ENCODE data around the gene UBE2F.
"Not testable (repeated sequence)": the region's sequence is repeated elsewhere in the genome, so short reads cannot be mapped to it uniquely, and the experiment has no call there.

UBE2F gene

DNA sequence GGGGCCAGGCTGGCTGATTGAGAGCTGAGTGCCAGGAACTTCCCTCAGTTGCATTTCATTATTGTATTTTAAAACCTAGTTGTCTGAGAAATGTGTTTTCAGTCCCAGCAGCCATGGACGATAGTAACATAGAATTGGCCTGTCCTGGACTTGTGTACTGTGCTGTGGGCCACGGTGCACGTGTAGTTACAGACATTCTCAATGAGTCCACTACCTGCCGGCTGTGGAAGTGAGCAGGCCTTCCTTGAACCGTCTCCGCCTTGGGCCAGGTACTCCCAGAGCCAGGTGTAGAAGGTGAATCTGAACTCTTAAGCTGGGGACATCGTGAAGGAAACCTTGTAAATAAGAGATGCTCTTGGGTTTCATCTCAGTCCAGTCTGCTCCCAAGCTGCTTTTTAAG lies 47.0 kb downstream of the UBE2F start:
- no peak for DNase-seq (ENCODE audit: extremely low read depth in 1 of 2, low read depth in 1 of 2)

DNA sequence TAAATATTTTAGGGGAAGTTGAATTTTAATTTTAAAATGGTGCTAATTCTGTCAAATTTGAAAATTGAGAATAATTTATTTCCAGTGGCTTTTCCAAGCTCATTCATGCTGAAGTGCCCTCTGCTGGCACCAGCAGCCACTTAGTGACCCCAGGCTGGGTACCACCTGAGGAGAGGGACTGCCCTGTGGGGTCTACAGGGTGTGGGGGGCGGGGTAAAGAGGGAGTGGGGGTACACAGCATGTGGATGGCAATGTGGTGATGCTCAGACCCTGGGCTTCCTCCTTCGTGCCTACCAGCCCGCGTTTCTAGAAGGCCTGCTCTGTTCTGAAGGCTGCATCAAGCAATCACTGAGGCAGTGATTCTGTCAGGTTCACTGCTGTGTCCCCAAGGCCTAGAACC lies 48.9 kb downstream of the UBE2F start:
- no peak for DNase-seq (ENCODE audit: extremely low read depth in 1 of 2, low read depth in 1 of 2)

DNA sequence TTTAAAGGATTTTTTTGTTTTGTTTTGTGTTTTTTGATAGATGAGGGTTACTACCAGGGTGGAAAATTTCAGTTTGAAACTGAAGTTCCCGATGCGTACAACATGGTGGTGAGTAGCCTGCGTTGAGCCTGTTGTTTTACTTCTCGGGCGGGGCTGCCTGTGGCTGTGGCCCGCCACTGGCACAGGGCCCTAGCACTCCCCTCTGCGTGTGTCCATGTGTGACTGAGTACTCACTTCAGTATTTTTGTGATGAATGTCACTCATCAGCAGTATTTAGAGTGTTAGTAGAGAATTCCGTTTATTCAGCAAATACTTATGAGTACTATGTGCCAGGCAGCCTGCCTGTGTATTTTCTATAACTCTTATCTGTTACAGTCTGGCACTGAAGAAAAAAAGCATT lies 49.7 kb downstream of the UBE2F start:
- no peak for DNase-seq (ENCODE audit: extremely low read depth in 1 of 2, low read depth in 1 of 2)

DNA sequence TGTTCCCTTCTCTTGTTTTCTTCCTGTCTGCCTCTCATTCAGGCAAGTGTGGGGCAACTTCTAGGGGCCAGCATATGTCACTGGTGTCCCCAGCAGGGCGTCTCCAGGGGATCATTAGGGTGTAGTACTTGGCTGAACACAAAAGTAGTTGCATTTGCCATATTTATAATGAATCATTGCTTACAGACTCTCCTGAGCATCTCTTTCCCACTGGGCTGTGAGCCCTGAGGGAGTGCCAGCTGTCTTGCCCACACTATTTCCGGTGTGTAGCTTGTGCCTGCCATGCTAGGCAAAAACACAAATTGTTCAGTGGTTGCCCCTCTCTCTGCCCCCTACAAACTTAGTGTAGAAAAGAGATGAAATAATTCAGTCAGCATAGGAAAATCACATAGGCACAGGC lies 53.1 kb downstream of the UBE2F start:
- no peak for DNase-seq (ENCODE audit: extremely low read depth in 1 of 2, low read depth in 1 of 2)

DNA sequence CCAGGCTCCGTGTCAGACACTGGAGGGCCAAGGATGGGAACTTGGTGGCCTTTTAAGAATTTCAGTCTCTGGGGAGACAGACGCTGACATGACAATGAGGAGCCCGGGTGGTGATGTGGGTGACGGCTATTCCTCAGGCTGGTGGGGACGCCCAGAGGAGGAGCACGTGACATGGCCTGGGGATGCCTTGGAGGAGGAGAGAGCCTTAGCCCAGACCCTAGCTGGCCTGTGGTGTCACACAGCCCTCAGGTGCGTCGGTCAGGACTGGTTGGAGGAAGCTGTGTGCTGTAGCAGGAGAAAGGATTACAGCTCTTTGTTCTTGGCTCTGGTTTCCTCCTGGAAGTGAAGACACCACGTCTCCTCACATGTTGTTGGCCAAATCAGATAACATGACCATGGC lies 54.0 kb downstream of the UBE2F start:
- DNase-seq (ENCODE audit: extremely low read depth in 1 of 2, low read depth in 1 of 2): no peak

DNA sequence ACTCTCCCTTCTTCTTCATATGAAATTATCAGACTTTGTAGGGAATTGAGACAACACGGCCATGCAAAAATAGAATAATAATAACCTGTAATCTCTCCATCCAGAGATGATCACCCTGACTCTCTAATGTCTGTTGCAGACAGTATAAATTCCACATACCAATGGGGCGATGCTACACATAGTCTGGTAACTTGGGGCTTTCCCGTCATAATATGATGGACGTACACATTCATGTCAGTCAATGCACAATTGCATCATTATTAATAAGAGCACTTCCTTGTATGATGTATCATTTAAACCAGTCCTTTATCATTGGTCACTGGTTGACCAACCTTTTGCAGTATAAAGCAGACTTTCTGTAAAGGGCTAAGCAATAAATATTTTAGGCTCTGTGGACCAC lies 54.5 kb downstream of the UBE2F start:
- DNase-seq (ENCODE audit: extremely low read depth in 1 of 2, low read depth in 1 of 2): no peak

DNA sequence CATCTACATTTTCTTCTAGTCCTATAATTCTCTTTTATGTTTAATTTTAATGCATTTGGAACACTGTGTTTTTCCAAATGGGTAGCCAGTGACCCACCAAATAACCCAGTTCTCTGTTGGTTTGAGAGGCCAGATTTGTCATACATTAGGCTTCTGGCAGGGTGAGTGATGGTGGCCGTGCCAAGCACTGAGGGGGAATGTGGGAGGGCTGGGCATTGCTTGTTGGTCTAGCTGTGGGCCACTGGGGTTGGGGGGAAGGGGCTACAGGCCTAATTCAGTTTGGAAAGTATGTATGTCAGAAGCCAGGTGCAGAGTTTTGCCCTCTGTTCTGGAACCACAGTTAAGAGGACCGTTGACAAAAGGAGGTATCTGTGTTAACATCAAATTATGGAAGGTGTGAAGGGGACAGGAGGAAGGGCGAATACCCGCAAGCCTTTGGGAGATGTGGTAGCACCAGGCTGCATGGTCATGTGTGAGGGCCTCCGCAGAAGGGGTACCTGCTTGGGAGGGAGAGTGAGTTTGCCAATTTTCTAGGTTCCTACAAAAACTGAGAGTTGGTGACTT lies 55.9 kb downstream of the UBE2F start:
- no peak for DNase-seq (ENCODE audit: extremely low read depth in 1 of 2, low read depth in 1 of 2)

DNA sequence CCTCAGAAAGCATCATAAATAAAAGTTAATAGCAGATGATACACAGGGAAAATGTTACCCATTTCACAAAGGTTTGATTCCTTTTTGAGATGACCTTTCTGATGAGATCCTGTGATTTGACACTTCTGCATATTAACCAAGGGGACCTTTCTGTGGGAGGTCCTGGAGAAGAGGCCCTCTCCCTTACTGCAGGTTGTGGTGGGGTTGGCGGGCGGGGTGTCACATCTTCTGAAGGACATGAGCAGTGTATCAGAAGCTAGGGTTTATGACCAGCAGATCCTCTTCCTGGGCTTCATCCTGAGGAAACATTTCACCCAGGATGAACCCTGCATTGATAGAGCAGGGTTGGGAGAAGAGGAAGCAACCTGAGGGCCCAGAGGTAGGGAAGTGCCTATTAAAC lies 56.8 kb downstream of the UBE2F start:
- DNase-seq (ENCODE audit: extremely low read depth in 1 of 2, low read depth in 1 of 2): no peak

DNA sequence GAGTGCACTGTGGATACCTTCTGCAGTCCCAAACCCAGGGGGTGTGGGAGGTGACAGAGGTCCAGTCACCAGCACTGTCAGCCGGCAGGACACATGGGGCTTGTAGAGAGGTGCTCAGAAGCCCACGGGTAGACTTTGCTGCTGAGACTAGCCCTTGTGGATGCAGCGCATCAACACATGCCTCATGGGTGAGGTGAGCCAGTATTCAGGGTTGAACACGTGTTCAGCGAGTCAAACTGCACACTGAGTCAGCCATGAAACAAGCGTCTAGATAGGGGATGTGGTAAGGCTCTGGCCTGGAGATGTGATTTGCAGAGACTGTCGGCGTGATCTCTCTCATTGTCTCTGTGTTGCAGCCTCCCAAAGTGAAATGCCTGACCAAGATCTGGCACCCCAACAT lies 58.2 kb downstream of the UBE2F start:
- no peak for DNase-seq (ENCODE audit: extremely low read depth in 1 of 2, low read depth in 1 of 2)

DNA sequence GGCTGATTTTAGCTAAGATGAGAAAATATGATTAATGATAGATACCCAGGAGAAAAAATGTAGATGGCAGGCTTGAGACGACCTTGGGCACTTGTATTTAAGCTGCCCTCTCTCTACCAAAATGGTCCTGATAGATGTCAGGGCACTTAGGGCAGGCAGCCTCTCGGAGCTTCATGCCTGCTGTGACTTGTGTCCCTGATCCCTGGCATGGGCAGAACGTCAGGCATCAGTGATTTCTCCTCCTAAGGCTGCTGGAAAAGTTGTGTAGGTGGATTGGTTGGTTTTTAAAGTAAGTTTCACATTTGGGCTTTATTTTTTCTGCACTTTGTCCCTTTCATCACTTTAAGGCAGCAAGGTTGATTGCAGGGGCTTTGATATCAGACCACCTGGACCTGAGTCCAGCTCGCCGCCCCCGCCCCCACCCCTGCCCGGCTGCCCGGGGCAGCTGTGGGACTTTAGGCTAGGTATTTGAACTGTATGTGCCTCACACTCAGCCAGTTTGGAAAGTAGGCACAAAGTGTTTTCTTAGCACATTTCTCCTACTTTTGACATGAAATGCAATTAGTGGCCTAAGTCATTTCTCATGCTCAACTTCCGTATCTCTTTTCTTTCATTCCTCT lies 59.0 kb downstream of the UBE2F start:
- no peak for DNase-seq (ENCODE audit: extremely low read depth in 1 of 2, low read depth in 1 of 2)

DNA sequence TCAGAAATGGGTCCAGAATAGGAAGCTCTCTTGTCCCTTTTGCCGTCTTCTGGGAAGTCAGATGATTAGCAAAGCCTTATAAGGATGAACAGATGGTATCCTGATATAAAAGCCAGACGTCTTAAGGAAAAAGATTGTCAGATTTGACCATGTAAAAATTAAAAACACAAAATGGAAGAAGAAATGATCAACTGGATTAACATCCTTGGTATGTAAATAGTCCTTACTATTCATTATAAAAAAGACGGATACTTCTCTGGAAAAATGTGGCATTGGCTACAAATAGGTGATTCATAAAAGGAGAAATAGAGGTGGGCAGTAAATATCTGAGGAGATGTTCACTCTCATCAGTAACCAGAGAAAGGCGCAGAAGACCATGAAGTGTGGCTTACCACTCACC lies 60.2 kb downstream of the UBE2F start:
- no peak for DNase-seq (ENCODE audit: extremely low read depth in 1 of 2, low read depth in 1 of 2)

DNA sequence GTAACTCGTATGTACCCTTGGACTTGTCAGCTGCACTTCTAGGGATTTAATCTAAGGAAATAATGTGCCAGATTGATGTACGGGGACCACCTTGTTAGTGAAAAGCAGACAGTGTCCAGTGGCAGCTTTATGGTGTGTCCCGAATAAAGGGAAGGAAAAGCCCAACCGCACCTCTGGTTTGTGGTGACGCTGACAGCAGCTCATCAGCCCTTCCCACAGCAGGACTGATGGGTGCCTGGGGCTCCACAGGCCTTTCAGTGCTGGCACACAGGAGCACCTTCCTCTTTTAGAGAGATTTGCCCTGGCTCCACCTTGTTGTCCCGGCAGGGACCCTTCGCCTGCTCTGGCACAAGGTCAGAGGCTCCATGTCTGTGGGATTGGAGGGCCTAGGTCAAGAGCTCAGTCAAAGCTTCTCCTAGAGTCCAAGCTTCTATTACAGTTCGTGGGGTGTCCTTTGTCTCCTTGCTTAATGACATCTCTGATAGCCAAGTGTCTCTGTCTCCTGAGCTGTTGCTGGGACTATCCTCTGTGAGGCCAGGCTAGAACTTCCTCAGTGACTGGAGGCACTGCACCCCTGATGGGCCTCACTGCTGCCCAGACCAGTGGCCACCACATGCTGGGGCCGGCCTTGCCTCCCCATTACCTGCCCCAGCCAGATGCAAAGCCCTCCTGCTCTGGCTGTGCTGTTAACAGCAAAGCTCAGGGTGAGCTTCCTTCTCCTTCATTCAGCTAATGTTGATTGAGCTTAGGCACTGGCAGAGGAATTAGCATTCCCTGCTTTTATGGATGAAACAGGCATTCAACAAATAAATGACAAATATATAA lies 61.0 kb downstream of the UBE2F start:
- no peak for DNase-seq (ENCODE audit: extremely low read depth in 1 of 2, low read depth in 1 of 2)

DNA sequence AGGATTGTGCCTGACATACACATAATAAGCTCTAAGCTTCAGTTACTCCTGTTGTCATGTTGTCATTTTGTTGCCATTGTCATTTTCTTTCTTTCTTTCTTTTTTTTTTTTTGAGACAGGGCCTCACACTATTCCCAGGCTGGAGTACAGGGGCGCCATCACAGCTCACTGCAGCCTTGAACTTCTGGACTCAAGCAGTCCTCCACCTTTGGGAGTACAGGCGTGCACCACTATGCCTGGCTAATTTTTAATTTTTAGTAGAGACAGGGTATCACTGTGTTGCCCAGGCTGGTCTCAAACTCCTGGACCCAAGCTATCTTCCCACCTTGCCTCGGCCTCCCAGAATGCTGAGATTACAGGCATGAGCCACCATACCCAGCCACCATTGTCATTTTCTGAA lies 63.0 kb downstream of the UBE2F start:
- DNase-seq (ENCODE audit: extremely low read depth in 1 of 2, low read depth in 1 of 2): no peak

DNA sequence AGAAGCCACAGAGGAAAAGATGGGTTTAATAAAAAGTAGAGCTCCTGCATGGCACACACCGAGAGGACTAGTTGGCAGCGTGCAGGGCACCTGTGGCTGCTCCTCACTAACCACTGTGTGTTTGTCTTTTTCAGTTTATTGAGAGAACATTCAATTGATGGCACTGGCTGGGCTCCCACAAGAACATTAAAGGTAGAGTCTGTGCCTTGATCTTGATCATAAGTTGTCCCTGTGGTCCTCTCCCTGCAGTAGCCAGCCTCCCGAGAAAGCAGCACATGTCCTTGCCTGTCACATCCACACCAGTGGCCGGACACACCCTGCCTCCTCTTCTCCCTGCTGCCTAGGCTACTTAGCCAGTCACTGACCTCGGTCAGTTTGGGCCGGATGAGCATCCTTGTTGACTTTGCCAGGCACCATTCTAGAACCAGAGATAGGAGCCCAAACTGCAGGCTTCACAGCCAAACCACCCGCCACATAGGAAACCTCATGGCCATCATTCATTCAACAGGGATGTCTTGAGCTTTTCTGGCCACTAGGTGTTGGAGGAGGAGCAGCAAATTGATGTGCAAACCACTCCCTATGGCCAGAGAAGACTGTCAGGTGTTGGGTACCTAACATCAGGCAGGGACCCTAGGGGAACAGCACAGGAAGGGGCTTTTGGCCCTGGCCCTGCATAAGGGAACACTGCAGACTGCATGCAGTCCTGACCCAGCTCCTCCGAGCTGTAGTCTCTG lies 63.8 kb downstream of the UBE2F start:
- no peak for DNase-seq (ENCODE audit: extremely low read depth in 1 of 2, low read depth in 1 of 2)

DNA sequence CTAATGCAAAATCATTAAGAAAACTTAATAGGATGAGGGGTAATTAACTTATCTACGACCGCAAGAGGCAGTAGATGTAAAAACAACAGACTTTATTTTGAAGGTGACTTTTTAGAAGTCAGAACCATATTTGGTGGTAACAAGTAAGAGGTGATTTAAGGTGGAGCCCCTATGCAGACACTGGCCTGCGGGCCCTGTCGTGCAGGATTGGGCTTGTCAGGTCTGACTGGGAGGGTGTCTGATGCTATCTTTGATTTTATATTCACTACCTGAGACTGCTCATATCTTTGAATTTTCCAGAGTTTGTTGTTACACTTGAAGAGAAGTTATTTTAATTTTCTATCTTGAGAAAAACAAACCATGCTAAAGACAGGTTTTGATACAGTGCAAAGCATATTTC lies 64.9 kb downstream of the UBE2F start:
- no peak for DNase-seq (ENCODE audit: extremely low read depth in 1 of 2, low read depth in 1 of 2)

DNA sequence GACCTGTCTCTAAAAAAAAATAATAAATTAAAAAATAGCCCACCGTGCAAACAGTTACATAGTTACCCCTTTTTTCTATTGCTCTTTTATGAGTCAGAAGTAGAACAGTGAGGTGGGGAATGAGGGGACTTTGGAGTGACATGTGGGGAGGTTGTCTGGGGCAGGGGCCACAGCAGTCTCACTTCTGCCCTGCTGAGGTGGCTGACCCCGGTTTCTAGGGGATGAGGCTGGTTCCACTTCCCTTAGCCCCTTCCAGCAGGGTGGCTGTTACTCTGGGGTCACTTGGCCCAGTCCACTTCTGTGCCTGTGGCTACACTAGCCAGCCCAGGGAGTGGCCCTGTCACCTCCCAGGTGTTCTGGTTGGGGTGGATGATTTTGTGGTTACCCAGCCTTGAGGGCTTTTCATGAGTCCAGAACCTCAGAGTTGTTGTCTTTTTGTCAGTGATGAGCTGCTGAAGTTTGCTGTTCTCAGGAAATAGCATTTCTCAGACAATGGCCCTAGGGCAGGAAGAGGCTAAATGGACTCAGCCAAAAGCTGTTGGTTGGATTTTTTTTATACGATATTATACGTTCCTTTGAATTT lies 66.0 kb downstream of the UBE2F start:
- DNase-seq (ENCODE audit: extremely low read depth in 1 of 2, low read depth in 1 of 2): no peak

DNA sequence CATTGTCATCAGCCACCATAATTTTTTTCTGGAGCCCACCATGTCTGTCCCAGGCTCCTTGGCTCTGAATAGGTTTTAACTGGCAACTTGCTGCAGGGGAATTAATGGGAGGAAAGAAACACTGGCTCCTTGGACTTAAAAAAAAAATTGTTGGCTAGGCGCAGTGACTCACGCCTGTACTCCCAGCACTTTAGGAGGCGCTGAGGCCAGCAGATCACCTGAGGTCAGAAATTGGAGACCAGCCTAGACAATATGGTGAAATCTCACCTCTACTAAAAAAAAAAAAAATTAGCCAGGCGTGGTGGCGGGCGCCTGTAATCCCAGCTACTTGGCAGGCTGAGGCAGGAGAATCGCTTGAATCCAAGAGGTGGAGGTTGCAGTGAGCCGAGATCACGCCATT lies 67.2 kb downstream of the UBE2F start:
- DNase-seq (ENCODE audit: extremely low read depth in 1 of 2, low read depth in 1 of 2): not testable (repeated sequence)

DNA sequence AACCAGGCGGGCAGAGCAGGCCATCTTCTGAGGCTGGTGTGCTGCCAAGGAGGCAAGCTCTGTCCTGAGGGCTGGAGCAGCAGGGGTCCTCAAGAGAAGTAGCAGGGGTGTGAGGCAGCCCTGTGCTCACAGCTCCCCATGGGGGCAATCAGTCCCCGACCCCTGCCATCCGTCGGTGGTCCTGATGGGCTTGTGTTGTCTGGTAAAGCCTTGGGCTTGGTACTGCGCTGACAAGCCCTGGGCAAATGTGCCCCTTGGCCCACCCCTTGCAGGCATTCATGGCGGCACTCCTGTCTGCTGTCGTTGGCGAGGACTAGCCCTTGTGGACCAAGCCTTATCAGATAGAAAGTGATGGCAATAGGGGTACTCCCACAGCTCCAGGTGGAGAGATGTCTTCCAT lies 71.4 kb downstream of the UBE2F start:
- no peak for DNase-seq (ENCODE audit: extremely low read depth in 1 of 2, low read depth in 1 of 2)

DNA sequence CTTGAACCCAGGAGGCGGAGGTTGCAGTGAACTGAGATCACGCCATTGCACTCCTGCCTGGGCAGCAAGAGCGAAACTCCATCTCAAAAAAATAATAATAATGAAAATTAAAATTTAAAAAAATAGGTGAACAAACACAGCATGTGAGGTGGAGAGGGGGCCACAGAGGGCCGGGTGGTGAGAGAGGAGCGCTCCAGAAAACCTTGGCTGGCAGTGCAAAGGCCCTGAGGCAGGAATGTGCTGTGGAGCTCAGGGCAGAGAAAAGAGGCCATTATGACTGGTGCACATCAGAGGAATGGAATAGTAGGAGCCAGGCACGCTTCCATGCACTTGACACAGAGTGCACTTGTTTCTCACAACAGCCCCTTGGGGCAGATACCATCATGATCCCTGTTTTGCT lies 72.3 kb downstream of the UBE2F start:
- DNase-seq (ENCODE audit: extremely low read depth in 1 of 2, low read depth in 1 of 2): no peak

DNA sequence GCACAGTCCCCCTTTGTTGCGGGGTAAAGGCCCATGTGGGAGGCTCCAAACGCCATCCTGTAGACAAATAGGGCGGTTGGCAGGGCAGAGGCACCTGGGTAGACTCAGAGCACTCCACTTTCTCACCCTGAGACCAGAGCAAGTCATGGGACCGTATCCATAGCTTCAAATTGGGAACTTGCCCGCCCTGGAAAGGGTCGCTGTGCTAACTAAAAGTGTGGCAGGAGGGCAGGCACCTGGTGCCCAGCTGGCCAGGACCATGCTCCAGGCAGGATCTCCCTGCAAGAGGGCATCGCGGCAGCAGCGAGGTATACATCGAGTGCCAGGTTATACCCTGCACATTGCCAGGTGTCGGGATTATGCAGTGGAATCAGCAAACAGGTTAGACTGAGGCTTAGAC lies 73.2 kb downstream of the UBE2F start:
- DNase-seq (ENCODE audit: extremely low read depth in 1 of 2, low read depth in 1 of 2): no peak

DNA sequence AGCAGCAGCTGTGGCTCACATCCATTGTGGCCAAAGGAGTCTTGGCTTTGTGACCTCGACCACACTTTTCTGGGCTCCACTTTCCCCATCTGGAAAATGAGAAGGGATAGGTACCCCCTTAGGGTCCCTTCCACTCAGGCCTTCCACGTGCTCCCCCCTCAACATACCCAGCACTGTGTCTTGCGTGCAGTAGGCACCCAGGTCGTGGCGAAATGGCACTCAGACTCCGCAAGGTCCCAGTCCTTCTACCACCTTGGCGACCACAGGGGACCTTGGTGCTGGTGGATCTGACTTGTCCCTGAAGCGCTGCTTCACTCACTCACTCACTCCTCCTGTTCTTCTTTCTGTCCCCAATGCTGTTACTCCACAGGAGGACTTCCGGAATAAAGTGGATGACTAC lies 74.1 kb downstream of the UBE2F start:
- no peak for DNase-seq (ENCODE audit: extremely low read depth in 1 of 2, low read depth in 1 of 2)

Measured in activated CD8-positive, alpha-beta memory T cell treated with anti-CD3 and anti-CD28 coated beads for 1 hour (primary cell).